ENCODE results near the gene CLEC1A. TPM values are rescaled to one million over a fixed set of nuclear protein-coding genes. Genes with fewer than 3 reads are reported as not detected.

CLEC1A gene
- total RNA-seq, 2 experiments from 2014 or later: not detected

- no peak for TF ChIP-seq EZH2phosphoT487 (IDR thresholded peaks at IDR 0.05; ENCODE audit: borderline replicate concordance, low read depth, low read length)
- TF ChIP-seq CTCF (conservative IDR thresholded peaks at IDR 0.05; ENCODE audit: low read length): no peak
- H3K36me3 ChIP-seq (ENCODE audit: insufficient read depth, low read length): no peaks in the 10 kb centered on the region
- H3K4me2 ChIP-seq (ENCODE audit: low read length): no peak overlapping the region
- no peak overlapping the region for H3K27ac ChIP-seq (ENCODE audit: low read depth, low read length, poor library complexity, severe bottlenecking)
- H2AFZ ChIP-seq (ENCODE audit: low read length): no peak overlapping the region
- no peaks in the 10 kb centered on the region for H3K9me3 ChIP-seq (ENCODE audit: low read length)
- H3K9me2 ChIP-seq (ENCODE audit: insufficient read depth, low read length): no peaks in the 10 kb centered on the region
- intact Hi-C loops (cut with micrococcal nuclease; ENCODE audit: unreplicated experiment): loop anchor here (10.0 kb wide), 1 partner anchor 1593 kb away; no protein-coding TSS in a partner anchor
- H3K4me3 ChIP-seq (ENCODE audit: low read depth, low read length, poor library complexity, severe bottlenecking): no peak overlapping the region
- DNase-seq (ENCODE audit: low spot score): no peak
- H4K20me1 ChIP-seq (ENCODE audit: insufficient read depth, low read length): no peaks in the 10 kb centered on the region
- no peaks in the 10 kb centered on the region for H3K4me1 ChIP-seq (ENCODE audit: insufficient read depth, low read length, poor library complexity, severe bottlenecking)
- no TSS peak for BruUV-seq (replicated peaks)
- ChIA-PET POLR2A (interaction anchor here (0.7 to 1.0 kb wide), 2 partner anchors 100 to 126 kb away, joined by 3 to 4 read pairs; no protein-coding TSS in a partner anchor), CTCF (ENCODE audit: unreplicated experiment) (no interaction called here)
- no peaks in the 10 kb centered on the region for H3K79me2 ChIP-seq (ENCODE audit: insufficient read depth, low read depth, low read length)
Measured at GRCh38 chr12:10042167-10042566, 56.6 kb downstream of the CLEC1A start.

- POLR2A ChIA-PET: no interaction called here
- no peak for TF ChIP-seq EZH2phosphoT487 (IDR thresholded peaks at IDR 0.05; ENCODE audit: borderline replicate concordance, low read depth, low read length)
- peak; percentile 81 for TF ChIP-seq CTCF (conservative IDR thresholded peaks at IDR 0.05; ENCODE audit: low read length)
- Histone ChIP-seq H4K20me1 (ENCODE audit: insufficient read depth, low read length) (no peaks in the 10 kb centered on the region), H3K9me2 (ENCODE audit: insufficient read depth, low read length) (no peaks in the 10 kb centered on the region), H3K36me3 (ENCODE audit: insufficient read depth, low read length) (no peaks in the 10 kb centered on the region), H3K9me3 (ENCODE audit: low read length) (no peaks in the 10 kb centered on the region), H2AFZ (ENCODE audit: low read length) (no peak overlapping the region), H3K4me2 (ENCODE audit: low read length) (no peak overlapping the region), H3K27ac (ENCODE audit: low read depth, low read length, poor library complexity, severe bottlenecking) (no peak overlapping the region), H3K4me3 (ENCODE audit: low read depth, low read length, poor library complexity, severe bottlenecking) (no peak overlapping the region), H3K79me2 (ENCODE audit: insufficient read depth, low read depth, low read length) (no peaks in the 10 kb centered on the region), H3K4me1 (ENCODE audit: insufficient read depth, low read length, poor library complexity, severe bottlenecking) (no peaks in the 10 kb centered on the region)
- peak; percentile 9 for DNase-seq (ENCODE audit: low spot score)
- BruUV-seq (replicated peaks): no TSS peak
- intact Hi-C loops (cut with micrococcal nuclease; ENCODE audit: unreplicated experiment): loop anchor here (1.0 to 10.0 kb wide), 4 partner anchors 106 to 531 kb away; no protein-coding TSS in a partner anchor
- CTCF ChIA-PET (ENCODE audit: unreplicated experiment): interaction anchor here (0.6 kb wide), 1 partner anchor 201 kb away, joined by 3 read pairs; no protein-coding TSS in a partner anchor
Measured at GRCh38 chr12:10033783-10034545, 64.8 kb downstream of the CLEC1A start.

- TF ChIP-seq EZH2phosphoT487 (IDR thresholded peaks at IDR 0.05; ENCODE audit: borderline replicate concordance, low read depth, low read length) (no peak), CTCF (conservative IDR thresholded peaks at IDR 0.05; ENCODE audit: low read length) (no peak)
- Histone ChIP-seq H4K20me1 (ENCODE audit: insufficient read depth, low read length) (no peaks in the 10 kb centered on the region), H3K4me3 (ENCODE audit: low read depth, low read length, poor library complexity, severe bottlenecking) (no peak overlapping the region), H3K79me2 (ENCODE audit: insufficient read depth, low read depth, low read length) (no peaks in the 10 kb centered on the region), H3K9me2 (ENCODE audit: insufficient read depth, low read length) (no peaks in the 10 kb centered on the region), H3K4me2 (ENCODE audit: low read length) (no peak overlapping the region), H3K4me1 (ENCODE audit: insufficient read depth, low read length, poor library complexity, severe bottlenecking) (no peaks in the 10 kb centered on the region), H3K27ac (ENCODE audit: low read depth, low read length, poor library complexity, severe bottlenecking) (no peak overlapping the region), H3K9me3 (ENCODE audit: low read length) (no peaks in the 10 kb centered on the region), H3K36me3 (ENCODE audit: insufficient read depth, low read length) (no peaks in the 10 kb centered on the region), H2AFZ (ENCODE audit: low read length) (no peak overlapping the region)
- intact Hi-C loops (cut with micrococcal nuclease; ENCODE audit: unreplicated experiment): loop anchor here (10.0 kb wide), 2 partner anchors 303 to 533 kb away; no protein-coding TSS in a partner anchor
- no TSS peak for BruUV-seq (replicated peaks)
- no peak for DNase-seq (ENCODE audit: low spot score)
- POLR2A ChIA-PET: no interaction called here
- CTCF ChIA-PET (ENCODE audit: unreplicated experiment): no interaction called here
Measured at GRCh38 chr12:10031771-10032175, 67.0 kb downstream of the CLEC1A start.
